ENCODE data around the gene YBX1.

YBX1 gene

DNA sequence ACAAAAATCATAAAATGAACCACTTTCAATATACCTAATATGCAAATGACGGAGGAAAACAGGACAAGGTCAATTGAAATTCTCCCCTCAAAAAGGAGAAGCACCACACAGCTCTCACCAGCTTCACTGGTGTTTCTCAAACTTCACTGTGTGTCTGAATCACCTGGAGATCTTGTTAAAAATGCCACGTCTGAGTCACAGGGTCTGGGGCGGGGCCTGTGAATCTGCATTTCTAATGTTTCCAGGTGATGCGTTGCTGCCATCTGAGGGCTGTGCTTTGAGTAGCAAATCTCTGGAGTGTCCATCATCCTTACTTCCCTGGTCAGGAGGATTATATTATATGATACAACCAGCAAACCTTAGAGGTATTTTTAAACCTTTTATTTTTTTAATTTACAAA lies 48.8 kb downstream of the YBX1 start:
- POLR2A ChIA-PET = no interaction called here
- TF ChIP-seq ZNF24 (tag by site-specific recombination; IDR thresholded peaks at IDR 0.05) = no peak
- no peak for TF ChIP-seq HOXC10 (CRISPR knock-in tag; IDR thresholded peaks at IDR 0.05)
- TF ChIP-seq ZNF138 (tag by site-specific recombination; IDR thresholded peaks at IDR 0.05; ENCODE audit: borderline replicate concordance) = no peak
- TF ChIP-seq BCL11A (tag by site-specific recombination; IDR thresholded peaks at IDR 0.05; ENCODE audit: low read depth) = no peak
- TF ChIP-seq ZNF221 (tag by site-specific recombination; IDR thresholded peaks at IDR 0.05; ENCODE audit: borderline replicate concordance) = no peak
- TF ChIP-seq, protein P1, sequence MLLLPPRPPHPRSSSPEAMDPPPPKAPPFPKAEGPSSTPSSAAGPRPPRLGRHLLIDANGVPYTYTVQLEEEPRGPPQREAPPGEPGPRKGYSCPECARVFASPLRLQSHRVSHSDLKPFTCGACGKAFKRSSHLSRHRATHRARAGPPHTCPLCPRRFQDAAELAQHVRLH (tag by site-specific recombination; IDR thresholded peaks at IDR 0.05) = no peak
- no peak for TF ChIP-seq PATZ1 (tag by site-specific recombination; IDR thresholded peaks at IDR 0.05)
- TF ChIP-seq ZNF366 (tag by site-specific recombination; conservative IDR thresholded peaks at IDR 0.05) = no peak
- TF ChIP-seq ZNF146 (tag by site-specific recombination; IDR thresholded peaks at IDR 0.05) = no peak
- TF ChIP-seq ZNF175 (tag by site-specific recombination; IDR thresholded peaks at IDR 0.05) = no peak
- TF ChIP-seq GFI1B (tag by site-specific recombination; IDR thresholded peaks at IDR 0.05) = no peak
- TF ChIP-seq FEZF1 (tag by site-specific recombination; IDR thresholded peaks at IDR 0.05) = no peak
- TF ChIP-seq ZBTB10 (tag by site-specific recombination; IDR thresholded peaks at IDR 0.05) = no peak
- TF ChIP-seq ZNF433 (tag by site-specific recombination; IDR thresholded peaks at IDR 0.05; ENCODE audit: low read depth) = no peak
- no peak for TF ChIP-seq ZNF211 (tag by site-specific recombination; IDR thresholded peaks at IDR 0.05; ENCODE audit: low read depth)
- TF ChIP-seq SCRT2 (tag by site-specific recombination; IDR thresholded peaks at IDR 0.05) = no peak
- no peak for TF ChIP-seq SP3 (tag by site-specific recombination; IDR thresholded peaks at IDR 0.05)

GRCh38 chr1:42731585-42731984 lies 49.4 kb downstream of the YBX1 start:
- H3K4me3 ChIP-seq (ENCODE audit: low read depth, low read length) = no peak overlapping the region
- TF ChIP-seq ZNF404 (tag by site-specific recombination; IDR thresholded peaks at IDR 0.05) (no peak), ZNF350 (tag by site-specific recombination; IDR thresholded peaks at IDR 0.05) (no peak), ZFHX2 (tag by site-specific recombination; conservative IDR thresholded peaks at IDR 0.05) (no peak), ZSCAN23 (tag by site-specific recombination; IDR thresholded peaks at IDR 0.05) (no peak), ZNF830 (tag by site-specific recombination; IDR thresholded peaks at IDR 0.05; ENCODE audit: low read depth) (no peak)
- TF ChIP-seq, protein P2, sequence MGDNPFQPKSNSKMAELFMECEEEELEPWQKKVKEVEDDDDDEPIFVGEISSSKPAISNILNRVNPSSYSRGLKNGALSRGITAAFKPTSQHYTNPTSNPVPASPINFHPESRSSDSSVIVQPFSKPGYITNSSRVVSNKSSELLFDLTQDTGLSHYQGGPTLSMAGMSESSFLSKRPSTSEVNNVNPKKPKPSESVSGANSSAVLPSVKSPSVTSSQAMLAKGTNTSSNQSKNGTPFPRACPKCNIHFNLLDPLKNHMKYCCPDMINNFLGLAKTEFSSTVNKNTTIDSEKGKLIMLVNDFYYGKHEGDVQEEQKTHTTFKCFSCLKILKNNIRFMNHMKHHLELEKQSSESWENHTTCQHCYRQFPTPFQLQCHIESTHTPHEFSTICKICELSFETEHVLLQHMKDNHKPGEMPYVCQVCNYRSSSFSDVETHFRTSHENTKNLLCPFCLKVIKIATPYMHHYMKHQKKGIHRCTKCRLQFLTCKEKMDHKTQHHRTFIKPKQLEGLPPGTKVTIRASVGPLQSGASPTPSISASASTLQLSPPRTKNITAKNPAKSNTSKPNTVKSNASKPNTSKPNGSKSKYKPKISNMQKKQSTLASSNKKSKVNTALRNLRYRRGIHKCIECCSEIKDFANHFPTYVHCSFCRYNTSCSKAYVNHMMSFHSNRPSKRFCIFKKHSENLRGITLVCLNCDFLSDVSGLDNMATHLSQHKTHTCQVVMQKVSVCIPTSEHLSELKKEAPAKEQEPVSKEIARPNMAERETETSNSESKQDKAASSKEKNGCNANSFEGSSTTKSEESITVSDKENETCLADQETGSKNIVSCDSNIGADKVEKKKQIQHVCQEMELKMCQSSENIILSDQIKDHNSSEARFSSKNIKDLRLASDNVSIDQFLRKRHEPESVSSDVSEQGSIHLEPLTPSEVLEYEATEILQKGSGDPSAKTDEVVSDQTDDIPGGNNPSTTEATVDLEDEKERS (tag by site-specific recombination; IDR thresholded peaks at IDR 0.05) = no peak
- no peaks in the 10 kb centered on the region for H3K36me3 ChIP-seq (ENCODE audit: control insufficient read depth in 2 of 2, insufficient read depth in 1 of 2, low read length in 2 of 2)
- POLR2A ChIA-PET = no interaction called here
- H3K9me3 ChIP-seq (ENCODE audit: control insufficient read depth, insufficient read depth, low read depth, low read length) = no peaks in the 10 kb centered on the region
- H3K4me1 ChIP-seq (ENCODE audit: control insufficient read depth, insufficient read depth, low read length) = no peaks in the 10 kb centered on the region
- CTCF ChIA-PET = interaction anchor here (0.7 to 1.0 kb wide), 2 partner anchors 15 to 49 kb away, joined by 3 to 5 read pairs; no protein-coding TSS in a partner anchor
- H3K27ac ChIP-seq (ENCODE audit: extremely low read depth, low read depth, low read length) = no peak overlapping the region

More for the DNA sequence above, 48.8 kb downstream of the YBX1 start:
- Histone ChIP-seq H3K4me1 (ENCODE audit: control insufficient read depth, insufficient read depth, low read length) (no peaks in the 10 kb centered on the region), H3K36me3 (ENCODE audit: control insufficient read depth in 2 of 2, insufficient read depth in 1 of 2, low read length in 2 of 2) (no peaks in the 10 kb centered on the region), H3K4me3 (ENCODE audit: low read depth, low read length) (no peak overlapping the region), H3K9me3 (ENCODE audit: control insufficient read depth, insufficient read depth, low read depth, low read length) (no peaks in the 10 kb centered on the region), H3K27ac (ENCODE audit: extremely low read depth, low read depth, low read length) (no peak overlapping the region)
- CTCF ChIA-PET = interaction anchor here (0.7 to 1.9 kb wide), 6 partner anchors 15 to 48 kb away, joined by 3 to 5 read pairs (median 4); no protein-coding TSS in a partner anchor

All from HEK293 (cell line).